ENCODE measurements around the gene KRTAP19-3. TPM values are rescaled to one million over a fixed set of nuclear protein-coding genes. Genes with fewer than 3 reads are reported as not detected.
"Not testable (repeated sequence)": the region's sequence is repeated elsewhere in the genome, so short reads cannot be mapped to it uniquely, and the experiment has no call there.

KRTAP19-3 gene
- total RNA-seq: not detected

- no peak within 1 kb of the TSS for H3K4me3 Mint-ChIP-seq
- H3K9me3 Mint-ChIP-seq: peaks cover 5% of the 10 kb centered on the region
- no peaks in the 10 kb centered on the region for H3K36me3 Mint-ChIP-seq (ENCODE audit: low read depth)
- ChIA-PET POLR2A (no interaction called here), CTCF (no interaction called here)
- no peaks in the 10 kb centered on the region for H3K27me3 Mint-ChIP-seq
- DNase-seq: no peak
- no peak within 1 kb of the TSS for H3K27ac Mint-ChIP-seq
- H3K4me1 Mint-ChIP-seq: no peaks in the 10 kb centered on the region
Observed at GRCh38 chr21:30491963-30492428, at the start of gene KRTAP19-3. Gene KRTAP19-3 (minus strand): TSS chr21:30492013. CDS start chr21:30491957, 56 bp downstream.

DNA sequence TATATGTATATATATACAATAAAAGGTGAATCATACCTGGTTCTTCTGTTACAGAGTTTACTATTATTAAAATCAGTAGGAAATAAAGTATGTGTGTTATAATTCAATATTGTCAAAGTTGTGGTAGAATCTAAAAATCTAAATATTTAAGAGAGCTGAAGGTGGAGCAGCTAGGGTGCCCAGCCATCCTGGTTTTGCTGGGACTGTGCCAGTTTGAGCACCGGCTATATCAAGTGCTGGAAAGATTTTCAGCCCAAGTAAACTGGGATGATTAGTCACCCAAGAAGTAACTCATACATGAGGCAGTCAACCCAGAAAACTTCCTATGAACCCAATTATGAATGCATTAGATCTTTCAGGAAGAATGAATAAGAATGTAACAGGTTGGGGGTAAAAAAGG, 27.1 kb upstream of the KRTAP19-3 start:
- Mint-ChIP-seq H3K36me3 (ENCODE audit: low read depth) (no peaks in the 10 kb centered on the region), H3K4me3 (no peak overlapping the region), H3K27ac (no peak overlapping the region), H3K27me3 (no peaks in the 10 kb centered on the region), H3K9me3 (no peaks in the 10 kb centered on the region), H3K4me1 (no peaks in the 10 kb centered on the region)
- DNase-seq: no peak
- CTCF ChIA-PET: no interaction called here
- POLR2A ChIA-PET: no interaction called here

- H3K4me1 Mint-ChIP-seq: no peaks in the 10 kb centered on the region
- POLR2A ChIA-PET: no interaction called here
- no peak for DNase-seq
- H3K9me3 Mint-ChIP-seq: no peaks in the 10 kb centered on the region
- no peaks in the 10 kb centered on the region for H3K36me3 Mint-ChIP-seq (ENCODE audit: low read depth)
- H3K4me3 Mint-ChIP-seq: no peak overlapping the region
- CTCF ChIA-PET: no interaction called here
- no peak overlapping the region for H3K27ac Mint-ChIP-seq
- no peaks in the 10 kb centered on the region for H3K27me3 Mint-ChIP-seq
Observed at GRCh38 chr21:30515681-30516080, 23.9 kb upstream of the KRTAP19-3 start.

DNA sequence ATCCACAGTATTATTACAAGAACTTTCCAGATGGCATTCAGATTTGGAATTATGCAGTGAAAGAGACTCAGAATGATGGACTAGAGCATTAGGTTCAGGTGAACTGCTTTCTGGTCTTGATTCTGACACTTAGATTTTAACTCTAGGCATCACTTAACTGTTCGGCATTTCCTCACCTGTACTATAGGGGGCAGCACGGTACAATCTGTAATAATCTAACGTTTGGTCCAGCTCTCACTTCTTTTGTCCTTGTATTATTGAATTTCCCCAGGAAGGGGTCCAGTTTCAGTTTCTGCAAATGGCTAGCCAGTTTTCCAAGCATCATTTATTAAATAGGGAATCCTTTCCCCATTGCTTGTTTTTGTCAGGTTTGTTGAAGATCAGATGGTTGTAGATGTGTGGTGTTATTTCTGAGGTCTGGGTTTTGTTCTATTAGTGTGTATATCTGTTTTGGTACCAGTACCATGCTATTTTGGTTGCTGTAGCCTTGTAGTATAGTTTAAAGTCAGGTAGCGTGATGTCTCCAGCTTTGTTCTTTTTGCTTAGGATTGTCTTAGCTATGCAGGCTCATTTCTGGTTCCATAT, 13.9 kb upstream of the KRTAP19-3 start:
- H3K4me1 Mint-ChIP-seq; H3K4me3 Mint-ChIP-seq; H3K27me3 Mint-ChIP-seq; H3K27ac Mint-ChIP-seq; H3K36me3 Mint-ChIP-seq (ENCODE audit: low read depth); POLR2A ChIA-PET; DNase-seq; H3K9me3 Mint-ChIP-seq; CTCF ChIA-PET: not testable (repeated sequence)

DNA sequence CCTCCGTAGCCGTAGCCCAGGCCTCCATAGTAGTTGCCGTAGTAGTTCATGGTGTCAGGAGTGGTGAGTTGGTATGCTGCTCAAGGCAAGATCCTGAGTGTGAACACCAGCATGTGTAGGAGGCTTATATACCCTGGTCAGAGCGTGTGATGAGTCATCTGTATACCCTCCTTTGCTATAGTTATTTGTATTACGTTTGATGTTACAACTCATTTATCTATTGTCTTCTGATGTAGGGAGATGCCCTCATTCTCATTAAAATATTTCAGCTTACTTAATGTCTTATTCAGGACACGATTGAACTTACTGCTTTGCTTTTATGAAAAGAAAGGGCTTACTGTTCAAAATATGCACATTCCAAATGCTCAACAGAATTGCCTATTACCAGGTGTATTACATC, 10.2 kb upstream of the KRTAP19-3 start, which contains the start of gene KRTAP19-5:
TSS of gene KRTAP19-5 (minus strand) at position 101 of the 400 bp plus-strand sequence. CDS start at position 50, 51 bp downstream.
- no peaks in the 10 kb centered on the region for H3K4me1 Mint-ChIP-seq
- H3K4me3 Mint-ChIP-seq: no peak within 1 kb of the TSS
- peaks cover 2% of the 10 kb centered on the region for H3K27me3 Mint-ChIP-seq
- ChIA-PET POLR2A (no interaction called here), CTCF (no interaction called here)
- no peaks in the 10 kb centered on the region for H3K9me3 Mint-ChIP-seq
- no peak for DNase-seq
- no peaks in the 10 kb centered on the region for H3K36me3 Mint-ChIP-seq (ENCODE audit: low read depth)
- no peak within 1 kb of the TSS for H3K27ac Mint-ChIP-seq

DNA sequence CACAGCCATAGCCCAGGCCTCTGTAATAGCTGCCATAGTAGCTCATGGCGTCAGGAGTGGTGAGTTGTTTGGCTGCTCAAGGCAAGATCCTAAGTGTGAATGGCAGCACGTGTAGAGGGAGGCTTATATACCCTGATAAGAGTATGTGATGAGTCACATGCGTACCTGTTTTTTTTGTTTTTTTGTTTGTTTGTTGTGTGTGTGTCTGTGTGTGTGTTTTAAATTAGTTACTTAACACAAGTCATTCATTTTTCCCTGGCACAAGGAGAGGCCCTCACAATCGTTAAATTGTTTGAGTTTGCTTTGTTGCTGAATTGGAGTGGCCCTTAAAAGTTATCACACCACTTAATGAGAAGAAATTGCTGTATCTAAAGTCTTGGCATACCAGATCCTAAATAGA, 5.3 kb upstream of the KRTAP19-3 start, which contains the start of gene KRTAP19-4:
TSS of gene KRTAP19-4 (minus strand) at position 101 of the 400 bp plus-strand sequence. CDS start at position 46, 55 bp downstream.
- POLR2A ChIA-PET: no interaction called here
- Mint-ChIP-seq H3K27me3 (peaks cover 2% of the 10 kb centered on the region), H3K4me3 (no peak within 1 kb of the TSS), H3K4me1 (no peaks in the 10 kb centered on the region), H3K9me3 (no peaks in the 10 kb centered on the region), H3K36me3 (ENCODE audit: low read depth) (no peaks in the 10 kb centered on the region), H3K27ac (no peak within 1 kb of the TSS)
- DNase-seq: no peak
- CTCF ChIA-PET: no interaction called here

- H3K27ac Mint-ChIP-seq: no peak within 1 kb of the TSS
- no peaks in the 10 kb centered on the region for H3K36me3 Mint-ChIP-seq (ENCODE audit: low read depth)
- H3K4me1 Mint-ChIP-seq: no peaks in the 10 kb centered on the region
- peaks cover 19% of the 10 kb centered on the region for H3K9me3 Mint-ChIP-seq
- ChIA-PET CTCF (no interaction called here), POLR2A (no interaction called here)
- no peak for DNase-seq
- no peaks in the 10 kb centered on the region for H3K27me3 Mint-ChIP-seq
- H3K4me3 Mint-ChIP-seq: no peak within 1 kb of the TSS
Observed at GRCh38 chr21:30487336-30487735, 4.5 kb downstream of the KRTAP19-3 start, which contains the start of gene KRTAP19-2. Gene KRTAP19-2 (minus strand): TSS chr21:30487436. CDS start chr21:30487348, 88 bp downstream.

- H3K27ac Mint-ChIP-seq: no peak overlapping the region
- POLR2A ChIA-PET: no interaction called here
- H3K9me3 Mint-ChIP-seq: peaks cover 19% of the 10 kb centered on the region
Observed at GRCh38 chr21:30486180-30486579, 5.6 kb downstream of the KRTAP19-3 start.

DNA sequence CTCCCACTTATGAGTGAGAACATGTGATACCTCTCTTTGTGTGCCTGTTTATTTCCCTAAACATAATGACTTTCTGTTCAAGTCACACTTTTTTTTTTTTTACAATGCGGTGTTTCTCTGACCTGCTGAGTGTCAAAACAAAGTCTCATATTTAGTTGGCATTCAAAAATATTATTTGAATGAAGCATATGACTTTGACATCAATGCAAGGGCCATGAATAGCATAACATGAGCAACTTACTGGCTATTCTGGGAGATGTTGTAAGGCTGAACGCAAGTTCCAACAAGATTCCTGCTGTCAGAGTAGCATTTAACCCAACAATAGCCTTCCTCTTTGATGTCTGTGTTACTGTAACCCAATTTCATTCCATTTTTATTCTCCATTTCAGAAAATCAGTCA, 9.7 kb downstream of the KRTAP19-3 start:
- CTCF ChIA-PET: no interaction called here
- Mint-ChIP-seq H3K27me3 (peaks cover 2% of the 10 kb centered on the region), H3K27ac (no peak overlapping the region)

More at GRCh38 chr21:30486180-30486579, 5.6 kb downstream of the KRTAP19-3 start:
- Mint-ChIP-seq H3K4me1 (no peaks in the 10 kb centered on the region), H3K36me3 (ENCODE audit: low read depth) (no peaks in the 10 kb centered on the region), H3K4me3 (no peak overlapping the region), H3K27me3 (peaks cover 2% of the 10 kb centered on the region)
- DNase-seq: no peak
- CTCF ChIA-PET: no interaction called here

DNA sequence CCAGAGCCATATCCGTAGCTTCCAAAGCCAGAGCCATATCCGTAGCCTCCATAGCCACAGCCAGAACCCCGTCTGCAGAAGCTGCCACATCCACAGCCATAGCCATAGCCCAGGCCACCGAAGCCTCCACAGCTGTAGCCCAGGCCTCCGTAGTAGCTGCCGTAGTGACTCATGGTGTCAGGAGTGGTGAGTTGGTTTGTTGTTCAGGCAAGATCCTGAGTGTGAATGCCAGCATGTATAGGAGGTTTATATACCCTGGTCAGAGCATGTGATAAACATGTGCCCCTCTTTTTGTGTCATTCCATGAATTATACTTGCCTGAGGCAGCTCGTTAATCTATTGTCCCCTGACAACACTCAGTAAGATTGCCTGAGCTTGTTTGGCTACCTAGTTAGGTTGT, 11.7 kb downstream of the KRTAP19-3 start, which contains the start of gene KRTAP19-1:
TSS of gene KRTAP19-1 (minus strand) at position 223 of the 400 bp plus-strand sequence. CDS start at position 173, 50 bp downstream.
- Mint-ChIP-seq H3K4me3 (no peak within 1 kb of the TSS), H3K4me1 (no peaks in the 10 kb centered on the region), H3K36me3 (ENCODE audit: low read depth) (no peaks in the 10 kb centered on the region), H3K9me3 (peaks cover 3% of the 10 kb centered on the region), H3K27me3 (peaks cover 2% of the 10 kb centered on the region), H3K27ac (no peak within 1 kb of the TSS)
- ChIA-PET CTCF (no interaction called here), POLR2A (no interaction called here)
- DNase-seq: no peak

More for the DNA sequence above, 9.7 kb downstream of the KRTAP19-3 start:
- no peaks in the 10 kb centered on the region for H3K4me1 Mint-ChIP-seq
- no peak for DNase-seq
- no peaks in the 10 kb centered on the region for H3K36me3 Mint-ChIP-seq (ENCODE audit: low read depth)
- no peak overlapping the region for H3K4me3 Mint-ChIP-seq
- POLR2A ChIA-PET: no interaction called here
- peaks cover 15% of the 10 kb centered on the region for H3K9me3 Mint-ChIP-seq

- DNase-seq: no peak
- Mint-ChIP-seq H3K9me3 (no peaks in the 10 kb centered on the region), H3K4me1 (no peaks in the 10 kb centered on the region), H3K27me3 (peaks cover 2% of the 10 kb centered on the region), H3K36me3 (ENCODE audit: low read depth) (no peaks in the 10 kb centered on the region), H3K27ac (no peak overlapping the region), H3K4me3 (no peak overlapping the region)
- CTCF ChIA-PET: no interaction called here
- POLR2A ChIA-PET: no interaction called here
Observed at GRCh38 chr21:30479259-30479658, 12.6 kb downstream of the KRTAP19-3 start.

DNA sequence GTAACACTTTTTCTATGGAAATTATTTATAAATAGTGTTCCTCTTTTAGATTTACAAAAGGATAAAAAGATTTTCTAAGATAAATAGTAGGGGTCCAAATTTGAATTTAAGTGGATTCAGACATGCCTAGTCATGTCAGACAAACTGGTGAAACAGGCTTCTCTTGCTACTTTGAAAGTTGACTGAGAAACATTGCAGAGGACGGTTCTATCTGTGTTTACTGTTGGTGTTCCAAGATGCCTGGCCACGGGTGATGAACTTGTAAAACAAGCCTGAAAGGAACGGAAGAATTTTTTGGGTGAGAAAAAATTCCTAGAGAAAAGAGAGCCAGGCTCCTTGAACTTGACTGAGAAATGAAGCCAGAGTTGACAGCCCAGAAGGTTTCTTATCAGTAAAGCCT, 13.8 kb downstream of the KRTAP19-3 start:
- Mint-ChIP-seq H3K36me3 (ENCODE audit: low read depth) (no peaks in the 10 kb centered on the region), H3K4me1 (no peaks in the 10 kb centered on the region), H3K27ac (no peak overlapping the region), H3K9me3 (no peaks in the 10 kb centered on the region), H3K4me3 (no peak overlapping the region), H3K27me3 (peaks cover 2% of the 10 kb centered on the region)
- ChIA-PET POLR2A (no interaction called here), CTCF (no interaction called here)
- no peak for DNase-seq

- Mint-ChIP-seq H3K27me3 (no peaks in the 10 kb centered on the region), H3K27ac (no peak overlapping the region), H3K36me3 (ENCODE audit: low read depth) (no peaks in the 10 kb centered on the region), H3K4me1 (no peaks in the 10 kb centered on the region), H3K9me3 (no peaks in the 10 kb centered on the region), H3K4me3 (no peak overlapping the region)
- DNase-seq: no peak
- ChIA-PET CTCF (no interaction called here), POLR2A (no interaction called here)
Observed at GRCh38 chr21:30468900-30469714, 22.7 kb downstream of the KRTAP19-3 start.
